Measurements from ENCODE around the gene KIF5A.
"Not testable (repeated sequence)": the region's sequence is repeated elsewhere in the genome, so short reads cannot be mapped to it uniquely, and the experiment has no call there.

Gene KIF5A

GRCh38 chr12:57568838-57569237, 19.0 kb downstream of the KIF5A start:
- TF ChIP-seq SNAI2 (CRISPR knock-in tag; IDR thresholded peaks at IDR 0.05), result no peak
- TF ChIP-seq GLIS3 (CRISPR knock-in tag; IDR thresholded peaks at IDR 0.05), result no peak
- no peak for TF ChIP-seq ZFP30 (CRISPR knock-in tag; IDR thresholded peaks at IDR 0.05)
- no peak for TF ChIP-seq TSHZ2 (CRISPR knock-in tag; IDR thresholded peaks at IDR 0.05)
- TF ChIP-seq ZNF565 (CRISPR knock-in tag; conservative IDR thresholded peaks at IDR 0.05; ENCODE audit: low read depth), result no peak
- TF ChIP-seq ZNF8 (CRISPR knock-in tag; IDR thresholded peaks at IDR 0.05), result no peak
- TF ChIP-seq ISL1 (CRISPR knock-in tag; IDR thresholded peaks at IDR 0.05), result no peak
- no peak for TF ChIP-seq POU6F1 (CRISPR knock-in tag; IDR thresholded peaks at IDR 0.05; ENCODE audit: borderline replicate concordance, low read depth)
- no peak for TF ChIP-seq OSR1 (CRISPR knock-in tag; IDR thresholded peaks at IDR 0.05)
- no peak for TF ChIP-seq TOX (CRISPR knock-in tag; IDR thresholded peaks at IDR 0.05; ENCODE audit: borderline replicate concordance)
- no peak for TF ChIP-seq ARNTL (CRISPR knock-in tag; IDR thresholded peaks at IDR 0.05; ENCODE audit: borderline replicate concordance, low read depth)
- no peak for TF ChIP-seq ZNF70 (CRISPR knock-in tag; IDR thresholded peaks at IDR 0.05)
- no peak for TF ChIP-seq BACH2 (CRISPR knock-in tag; IDR thresholded peaks at IDR 0.05; ENCODE audit: borderline replicate concordance)
- no peak for TF ChIP-seq ZFP3 (CRISPR knock-in tag; IDR thresholded peaks at IDR 0.05)
- TF ChIP-seq, protein P1, sequence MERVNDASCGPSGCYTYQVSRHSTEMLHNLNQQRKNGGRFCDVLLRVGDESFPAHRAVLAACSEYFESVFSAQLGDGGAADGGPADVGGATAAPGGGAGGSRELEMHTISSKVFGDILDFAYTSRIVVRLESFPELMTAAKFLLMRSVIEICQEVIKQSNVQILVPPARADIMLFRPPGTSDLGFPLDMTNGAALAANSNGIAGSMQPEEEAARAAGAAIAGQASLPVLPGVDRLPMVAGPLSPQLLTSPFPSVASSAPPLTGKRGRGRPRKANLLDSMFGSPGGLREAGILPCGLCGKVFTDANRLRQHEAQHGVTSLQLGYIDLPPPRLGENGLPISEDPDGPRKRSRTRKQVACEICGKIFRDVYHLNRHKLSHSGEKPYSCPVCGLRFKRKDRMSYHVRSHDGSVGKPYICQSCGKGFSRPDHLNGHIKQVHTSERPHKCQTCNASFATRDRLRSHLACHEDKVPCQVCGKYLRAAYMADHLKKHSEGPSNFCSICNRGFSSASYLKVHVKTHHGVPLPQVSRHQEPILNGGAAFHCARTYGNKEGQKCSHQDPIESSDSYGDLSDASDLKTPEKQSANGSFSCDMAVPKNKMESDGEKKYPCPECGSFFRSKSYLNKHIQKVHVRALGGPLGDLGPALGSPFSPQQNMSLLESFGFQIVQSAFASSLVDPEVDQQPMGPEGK (CRISPR knock-in tag; IDR thresholded peaks at IDR 0.05; ENCODE audit: borderline replicate concordance), result no peak
- TF ChIP-seq PPARA (CRISPR knock-in tag; IDR thresholded peaks at IDR 0.05; ENCODE audit: borderline replicate concordance), result no peak
- no peak for ATAC-seq

DNA sequence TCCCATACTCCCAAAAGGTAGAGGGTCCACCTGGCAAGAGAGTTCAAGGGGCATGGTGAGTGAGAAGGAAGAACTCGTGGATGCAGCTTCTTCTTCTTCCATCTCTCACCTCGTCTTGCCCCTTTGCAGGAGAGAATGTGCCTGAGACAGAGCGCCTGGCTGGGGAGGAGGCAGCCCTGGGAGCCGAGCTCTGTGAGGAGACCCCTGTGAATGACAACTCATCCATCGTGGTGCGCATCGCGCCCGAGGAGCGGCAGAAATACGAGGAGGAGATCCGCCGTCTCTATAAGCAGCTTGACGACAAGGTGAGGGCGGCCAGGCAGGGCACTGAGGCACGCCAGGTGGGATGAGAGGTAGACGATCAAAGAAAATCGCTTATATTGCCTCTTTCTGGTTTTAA, 20.0 kb downstream of the KIF5A start:
- no peak for ATAC-seq
- TF ChIP-seq BACH2 (CRISPR knock-in tag; IDR thresholded peaks at IDR 0.05; ENCODE audit: borderline replicate concordance) (no peak), ZNF8 (CRISPR knock-in tag; IDR thresholded peaks at IDR 0.05) (no peak), POU6F1 (CRISPR knock-in tag; IDR thresholded peaks at IDR 0.05; ENCODE audit: borderline replicate concordance, low read depth) (no peak), ZC3H10 (CRISPR knock-in tag; IDR thresholded peaks at IDR 0.05) (no peak), ZFP3 (CRISPR knock-in tag; IDR thresholded peaks at IDR 0.05) (no peak)

DNA sequence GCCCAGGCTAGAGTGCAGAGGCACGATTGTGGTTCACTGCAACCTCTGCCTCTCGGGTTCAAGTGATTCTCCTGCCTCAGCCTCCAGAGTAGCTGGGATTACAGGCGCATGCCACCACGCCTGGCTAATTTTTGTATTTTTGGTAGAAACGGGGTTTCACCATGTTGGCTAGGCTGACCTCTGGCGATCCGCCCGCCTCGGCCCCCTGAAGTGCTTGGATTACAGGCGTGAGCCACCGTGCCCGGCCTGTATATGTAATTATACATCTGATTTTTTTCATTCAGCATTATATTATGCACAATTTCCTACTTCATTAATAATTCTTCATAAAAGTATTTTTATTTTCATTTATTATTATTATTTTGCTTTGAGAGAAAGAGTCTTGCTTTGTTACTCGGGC, 20.6 kb downstream of the KIF5A start:
- not testable (repeated sequence) for ATAC-seq

- ATAC-seq, result no peak
- no peak for TF ChIP-seq TSHZ2 (CRISPR knock-in tag; IDR thresholded peaks at IDR 0.05)
- no peak for TF ChIP-seq ARNTL (CRISPR knock-in tag; IDR thresholded peaks at IDR 0.05; ENCODE audit: borderline replicate concordance, low read depth)
- no peak for TF ChIP-seq ZNF8 (CRISPR knock-in tag; IDR thresholded peaks at IDR 0.05)
- no peak for TF ChIP-seq OSR1 (CRISPR knock-in tag; IDR thresholded peaks at IDR 0.05)
- no peak for TF ChIP-seq ZFP30 (CRISPR knock-in tag; IDR thresholded peaks at IDR 0.05)
- TF ChIP-seq BACH2 (CRISPR knock-in tag; IDR thresholded peaks at IDR 0.05; ENCODE audit: borderline replicate concordance), result no peak
- TF ChIP-seq ZFP3 (CRISPR knock-in tag; IDR thresholded peaks at IDR 0.05), result no peak
- no peak for TF ChIP-seq ESRRG (CRISPR knock-in tag; IDR thresholded peaks at IDR 0.05)
- TF ChIP-seq RARB (CRISPR knock-in tag; IDR thresholded peaks at IDR 0.05), result no peak
- no peak for TF ChIP-seq ZNF70 (CRISPR knock-in tag; IDR thresholded peaks at IDR 0.05)
- no peak for TF ChIP-seq ZNF565 (CRISPR knock-in tag; conservative IDR thresholded peaks at IDR 0.05; ENCODE audit: low read depth)
- no peak for TF ChIP-seq SNAI2 (CRISPR knock-in tag; IDR thresholded peaks at IDR 0.05)
- no peak for TF ChIP-seq POU6F1 (CRISPR knock-in tag; IDR thresholded peaks at IDR 0.05; ENCODE audit: borderline replicate concordance, low read depth)
These were observed 22.3 kb downstream of the KIF5A start for GRCh38 chr12:57571926-57572762.

Measured in SK-N-SH treated with all-trans-retinoic acid at 6 μM for 48 hours (cell line).